Ishikawa (cell line): Measurements from ENCODE around the gene PIGQ.

ENCODE experiments used
- CEBPB ChIP-seq: IDR thresholded peaks from 2 replicates; pipeline ENCODE4 v1.6.1; 2012
- CREB1 ChIP-seq: IDR thresholded peaks from 2 replicates; pipeline ENCODE4 v1.6.1; 2012; ENCODE audit warnings: low read depth
- EGR1 ChIP-seq: IDR thresholded peaks from 2 replicates; pipeline ENCODE4 v1.6.1; 2012
- EP300 ChIP-seq: IDR thresholded peaks from 2 replicates; pipeline ENCODE4 v1.6.1; 2012; ENCODE audit warnings: borderline replicate concordance
- FOXM1 ChIP-seq: IDR thresholded peaks from 2 replicates; pipeline ENCODE4 v1.6.1; 2012; ENCODE audit warnings: low read depth, borderline replicate concordance
- NFIC ChIP-seq: IDR thresholded peaks from 2 replicates; pipeline ENCODE4 v1.6.1; 2012
- RAD21 ChIP-seq: IDR thresholded peaks from 2 replicates; pipeline ENCODE4 v1.6.1; 2012; ENCODE audit warnings: low read depth
- TAF1 ChIP-seq: IDR thresholded peaks from 2 replicates; pipeline ENCODE4 v1.6.1; 2012; ENCODE audit warnings: low read depth, mild to moderate bottlenecking
- TCF12 ChIP-seq: IDR thresholded peaks from 2 replicates; pipeline ENCODE4 v1.6.1; 2012; ENCODE audit warnings: low read depth
- TEAD4 ChIP-seq: IDR thresholded peaks from 2 replicates; pipeline ENCODE4 v1.6.1; 2012
- USF1 ChIP-seq: IDR thresholded peaks from 2 replicates; pipeline ENCODE4 v1.6.1; 2012
- YY1 ChIP-seq: IDR thresholded peaks from 2 replicates; pipeline ENCODE4 v1.6.1; 2012; ENCODE audit warnings: low read depth
- ZBTB7A ChIP-seq: IDR thresholded peaks from 2 replicates; pipeline ENCODE4 v1.6.1; 2012; ENCODE audit warnings: low read depth
- TF ChIP-seq, protein P1 (sequence below): IDR thresholded peaks from 2 replicates; pipeline ENCODE4 v1.6.1; 2012; ENCODE audit warnings: low read depth, mild to moderate bottlenecking
- TF ChIP-seq, protein P2 (sequence below): IDR thresholded peaks from 2 replicates; pipeline ENCODE4 v1.6.1; 2012

PIGQ gene

GRCh38 chr16:592518-593306 is 22.9 kb downstream of the PIGQ start:
- TF ChIP-seq, protein P1, sequence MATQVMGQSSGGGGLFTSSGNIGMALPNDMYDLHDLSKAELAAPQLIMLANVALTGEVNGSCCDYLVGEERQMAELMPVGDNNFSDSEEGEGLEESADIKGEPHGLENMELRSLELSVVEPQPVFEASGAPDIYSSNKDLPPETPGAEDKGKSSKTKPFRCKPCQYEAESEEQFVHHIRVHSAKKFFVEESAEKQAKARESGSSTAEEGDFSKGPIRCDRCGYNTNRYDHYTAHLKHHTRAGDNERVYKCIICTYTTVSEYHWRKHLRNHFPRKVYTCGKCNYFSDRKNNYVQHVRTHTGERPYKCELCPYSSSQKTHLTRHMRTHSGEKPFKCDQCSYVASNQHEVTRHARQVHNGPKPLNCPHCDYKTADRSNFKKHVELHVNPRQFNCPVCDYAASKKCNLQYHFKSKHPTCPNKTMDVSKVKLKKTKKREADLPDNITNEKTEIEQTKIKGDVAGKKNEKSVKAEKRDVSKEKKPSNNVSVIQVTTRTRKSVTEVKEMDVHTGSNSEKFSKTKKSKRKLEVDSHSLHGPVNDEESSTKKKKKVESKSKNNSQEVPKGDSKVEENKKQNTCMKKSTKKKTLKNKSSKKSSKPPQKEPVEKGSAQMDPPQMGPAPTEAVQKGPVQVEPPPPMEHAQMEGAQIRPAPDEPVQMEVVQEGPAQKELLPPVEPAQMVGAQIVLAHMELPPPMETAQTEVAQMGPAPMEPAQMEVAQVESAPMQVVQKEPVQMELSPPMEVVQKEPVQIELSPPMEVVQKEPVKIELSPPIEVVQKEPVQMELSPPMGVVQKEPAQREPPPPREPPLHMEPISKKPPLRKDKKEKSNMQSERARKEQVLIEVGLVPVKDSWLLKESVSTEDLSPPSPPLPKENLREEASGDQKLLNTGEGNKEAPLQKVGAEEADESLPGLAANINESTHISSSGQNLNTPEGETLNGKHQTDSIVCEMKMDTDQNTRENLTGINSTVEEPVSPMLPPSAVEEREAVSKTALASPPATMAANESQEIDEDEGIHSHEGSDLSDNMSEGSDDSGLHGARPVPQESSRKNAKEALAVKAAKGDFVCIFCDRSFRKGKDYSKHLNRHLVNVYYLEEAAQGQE, result no peak
- no peak for TF ChIP-seq EGR1
- TF ChIP-seq CEBPB, result peak; percentile 74
- TF ChIP-seq TEAD4, result no peak
- peak; percentile 67 for TF ChIP-seq USF1
- TF ChIP-seq, protein P2, sequence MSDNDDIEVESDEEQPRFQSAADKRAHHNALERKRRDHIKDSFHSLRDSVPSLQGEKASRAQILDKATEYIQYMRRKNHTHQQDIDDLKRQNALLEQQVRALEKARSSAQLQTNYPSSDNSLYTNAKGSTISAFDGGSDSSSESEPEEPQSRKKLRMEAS, result peak; percentile 93

DNA sequence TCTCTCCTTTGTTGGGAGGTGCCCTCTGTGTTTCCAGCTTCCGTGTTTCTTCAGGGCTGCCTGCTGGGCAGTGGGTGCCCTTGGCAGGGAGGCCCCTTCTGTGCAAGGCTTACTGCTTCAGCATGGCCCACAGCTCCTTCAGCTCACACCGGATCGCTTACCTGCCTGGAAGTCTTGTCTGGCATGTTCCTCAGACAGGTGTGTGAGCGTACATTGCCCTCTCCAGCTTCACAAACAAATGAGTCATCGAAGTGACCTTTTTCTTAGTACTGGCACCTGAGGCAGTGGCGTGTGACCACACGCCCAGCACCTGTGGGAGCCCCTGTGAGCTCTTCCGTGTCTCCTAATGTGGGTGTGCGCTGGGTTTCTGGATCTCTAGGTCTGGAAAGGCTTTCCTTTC is 23.6 kb downstream of the PIGQ start:
- peak; percentile 90 for TF ChIP-seq TCF12
- TF ChIP-seq, protein P2, result peak; percentile 69
- TF ChIP-seq NFIC, result no peak
- peak; percentile 58 for TF ChIP-seq TEAD4
- TF ChIP-seq TAF1, result no peak
- peak; percentile 18; the same call in 1 of the 2 replicates for TF ChIP-seq RAD21
- 0 out of 2 replicates have a peak, but pooled peaks have one; percentile 12 for TF ChIP-seq YY1
- TF ChIP-seq FOXM1, result no peak
- no peak for TF ChIP-seq EGR1
- peak; percentile 74 for TF ChIP-seq EP300

GRCh38 chr16:593807-594206 is 24.0 kb downstream of the PIGQ start:
- TF ChIP-seq, protein P1, result no peak
- TF ChIP-seq FOXM1 (no peak), CREB1 (no peak), ZBTB7A (no peak), TEAD4 (no peak), TCF12 (no peak), USF1 (no peak), TAF1 (no peak)
- TF ChIP-seq, protein P2, result no peak; the same call in 1 of the 2 replicates

GRCh38 chr16:595094-595528 is 25.3 kb downstream of the PIGQ start:
- no peak for TF ChIP-seq CEBPB
- no peak for TF ChIP-seq EP300
- TF ChIP-seq YY1, result no peak
- TF ChIP-seq FOXM1, result no peak
- TF ChIP-seq EGR1, result no peak

- no peak for TF ChIP-seq TCF12
- TF ChIP-seq RAD21, result no peak
- no peak for TF ChIP-seq EGR1
- no peak for TF ChIP-seq FOXM1
- TF ChIP-seq TAF1, result no peak
- TF ChIP-seq CEBPB, result no peak
- no peak for TF ChIP-seq NFIC
- TF ChIP-seq, protein P2, result no peak
- TF ChIP-seq YY1, result no peak
- TF ChIP-seq CREB1, result no peak
- TF ChIP-seq, protein P1, result no peak
Measured at GRCh38 chr16:595942-596735, 26.4 kb downstream of the PIGQ start.
